IPS DF 4.7 (cell line): Measurements from ENCODE around the gene SNX8.

ENCODE experiments used
- DNase-seq: peaks from one replicate; pipeline ENCODE4 v3.0.0-alpha.2; 2013; ENCODE audit warnings: low spot score; ENCODE audit errors: extremely low read depth

SNX8 gene

GRCh38 chr7:2224934-2225333 is 89.3 kb downstream of the SNX8 start:
- no peak for DNase-seq

- DNase-seq, result no peak
These were observed 89.7 kb downstream of the SNX8 start for GRCh38 chr7:2224491-2224928.

- DNase-seq, result no peak
These were observed 90.9 kb downstream of the SNX8 start for GRCh38 chr7:2223321-2223720.

- DNase-seq, result no peak
These were observed 91.7 kb downstream of the SNX8 start for GRCh38 chr7:2222516-2222915.

- no peak for DNase-seq
These were observed 93.3 kb downstream of the SNX8 start for GRCh38 chr7:2220954-2221353.

- DNase-seq, result no peak
These were observed 93.7 kb downstream of the SNX8 start for GRCh38 chr7:2220506-2220905.

GRCh38 chr7:2220030-2220429 is 94.2 kb downstream of the SNX8 start:
- DNase-seq, result no peak

- no peak for DNase-seq
These were observed 94.6 kb downstream of the SNX8 start for GRCh38 chr7:2219606-2220005.

- DNase-seq, result no peak
These were observed 95.1 kb downstream of the SNX8 start for GRCh38 chr7:2219136-2219535.

GRCh38 chr7:2218444-2218785 is 95.8 kb downstream of the SNX8 start:
- DNase-seq, result no peak

- DNase-seq, result no peak
These were observed 96.4 kb downstream of the SNX8 start for GRCh38 chr7:2217716-2218443.

GRCh38 chr7:2217206-2217605 is 97.0 kb downstream of the SNX8 start:
- no peak for DNase-seq

- DNase-seq, result no peak
These were observed 98.4 kb downstream of the SNX8 start for GRCh38 chr7:2215851-2216250.

- no peak for DNase-seq
These were observed 99.6 kb downstream of the SNX8 start for GRCh38 chr7:2214636-2215035.

GRCh38 chr7:2213551-2214215 is 100.6 kb downstream of the SNX8 start:
- DNase-seq, result no peak

- no peak for DNase-seq
These were observed 101.3 kb downstream of the SNX8 start for GRCh38 chr7:2212906-2213305.

GRCh38 chr7:2211926-2212325 is 102.3 kb downstream of the SNX8 start:
- no peak for DNase-seq

GRCh38 chr7:2211259-2211880 is 102.9 kb downstream of the SNX8 start:
- DNase-seq, result no peak

- DNase-seq, result no peak
These were observed 103.5 kb downstream of the SNX8 start for GRCh38 chr7:2210551-2211258.

GRCh38 chr7:2209961-2210323 is 104.3 kb downstream of the SNX8 start:
- no peak for DNase-seq

- no peak for DNase-seq
These were observed 104.9 kb downstream of the SNX8 start for GRCh38 chr7:2209146-2209960.
